Effector memory CD4-positive, alpha-beta T cell (primary cell): ENCODE measurements around the gene CAMK2A.

Experiments
- DNase-seq, 3 donors: peaks; one replicate each; pipeline ENCODE4 v3.0.0-alpha.2; 2020
- H3K27ac ChIP-seq: 2 replicates; pipeline ENCODE4 v1.7.0; 2013; ENCODE audit warnings: mild to moderate bottlenecking, low read length, moderate library complexity; ENCODE audit not compliant: insufficient read depth, poor library complexity, severe bottlenecking
- H3K27me3 ChIP-seq: replicated peaks from 2 replicates; pipeline ENCODE4 v1.7.0; 2013; ENCODE audit warnings: mild to moderate bottlenecking, low read length; ENCODE audit not compliant: insufficient read depth, control insufficient read depth, poor library complexity, severe bottlenecking
- H3K36me3 ChIP-seq: 2 replicates; pipeline ENCODE4 v1.7.0; 2013; ENCODE audit warnings: mild to moderate bottlenecking, low read length, moderate library complexity; ENCODE audit not compliant: control insufficient read depth, insufficient read depth
- H3K4me1 ChIP-seq: 2 replicates; pipeline ENCODE4 v1.7.0; 2013; ENCODE audit warnings: low read length, mild to moderate bottlenecking; ENCODE audit not compliant: control insufficient read depth, insufficient read depth, poor library complexity, severe bottlenecking
- H3K4me3 ChIP-seq: 2 replicates; pipeline ENCODE4 v1.7.0; 2013; ENCODE audit warnings: low read length, low read depth, mild to moderate bottlenecking; ENCODE audit not compliant: insufficient read depth, poor library complexity, severe bottlenecking
- H3K9me3 ChIP-seq: 2 replicates; pipeline ENCODE4 v1.7.0; 2013; ENCODE audit warnings: mild to moderate bottlenecking, low read length, moderate library complexity; ENCODE audit not compliant: control insufficient read depth

CAMK2A gene

GRCh38 chr5:150190503-150190979 lies 99.0 kb downstream of the CAMK2A start:
- no peak for DNase-seq
- no peak overlapping the region for H3K4me3 ChIP-seq
- H3K27ac ChIP-seq, result no peak overlapping the region
- no peaks in the 10 kb centered on the region for H3K9me3 ChIP-seq
- H3K4me1 ChIP-seq, result no peaks in the 10 kb centered on the region
- H3K36me3 ChIP-seq, result no peaks in the 10 kb centered on the region
- no peaks in the 10 kb centered on the region for H3K27me3 ChIP-seq

GRCh38 chr5:150189728-150190502 lies 99.7 kb downstream of the CAMK2A start, which contains the start of gene SLC6A7:
TSS of gene SLC6A7 (plus strand) at chr5:150190062. CDS start at chr5:150190328, 266 bp downstream.
- Histone ChIP-seq H3K4me3 (no peak within 1 kb of the TSS), H3K9me3 (no peaks in the 10 kb centered on the region), H3K27ac (no peak within 1 kb of the TSS), H3K36me3 (no peaks in the 10 kb centered on the region), H3K4me1 (no peaks in the 10 kb centered on the region), H3K27me3 (no peaks in the 10 kb centered on the region)
- no peak for DNase-seq

GRCh38 chr5:150189326-150189725 lies 100.2 kb downstream of the CAMK2A start:
- no peaks in the 10 kb centered on the region for H3K27me3 ChIP-seq

GRCh38 chr5:150188146-150188842 lies 101.3 kb downstream of the CAMK2A start:
- DNase-seq, result no peak
- no peaks in the 10 kb centered on the region for H3K36me3 ChIP-seq
- no peaks in the 10 kb centered on the region for H3K4me1 ChIP-seq
- H3K27ac ChIP-seq, result no peak overlapping the region
- no peaks in the 10 kb centered on the region for H3K9me3 ChIP-seq
- no peak overlapping the region for H3K4me3 ChIP-seq
- H3K27me3 ChIP-seq, result no peaks in the 10 kb centered on the region

More at GRCh38 chr5:150189326-150189725, 100.2 kb downstream of the CAMK2A start:
- no peak for DNase-seq
- no peak overlapping the region for H3K4me3 ChIP-seq
- no peak overlapping the region for H3K27ac ChIP-seq
- H3K4me1 ChIP-seq, result no peaks in the 10 kb centered on the region
- H3K9me3 ChIP-seq, result no peaks in the 10 kb centered on the region
- no peaks in the 10 kb centered on the region for H3K36me3 ChIP-seq

GRCh38 chr5:150186897-150187296 lies 102.7 kb downstream of the CAMK2A start:
- DNase-seq, result no peak
- H3K4me1 ChIP-seq, result no peaks in the 10 kb centered on the region
- no peak overlapping the region for H3K27ac ChIP-seq
- H3K9me3 ChIP-seq, result no peaks in the 10 kb centered on the region
- H3K4me3 ChIP-seq, result no peak overlapping the region
- no peaks in the 10 kb centered on the region for H3K27me3 ChIP-seq
- no peaks in the 10 kb centered on the region for H3K36me3 ChIP-seq

- no peaks in the 10 kb centered on the region for H3K27me3 ChIP-seq
- no peak overlapping the region for H3K4me3 ChIP-seq
- H3K36me3 ChIP-seq, result no peaks in the 10 kb centered on the region
- no peaks in the 10 kb centered on the region for H3K9me3 ChIP-seq
- no peaks in the 10 kb centered on the region for H3K4me1 ChIP-seq
- DNase-seq, result no peak
- no peak overlapping the region for H3K27ac ChIP-seq
Measured at GRCh38 chr5:150186137-150186536, 103.4 kb downstream of the CAMK2A start.

- Histone ChIP-seq H3K27me3 (no peaks in the 10 kb centered on the region), H3K27ac (no peak overlapping the region), H3K36me3 (no peaks in the 10 kb centered on the region), H3K4me1 (no peaks in the 10 kb centered on the region), H3K4me3 (no peak overlapping the region), H3K9me3 (no peaks in the 10 kb centered on the region)
- DNase-seq, result no peak
Measured at GRCh38 chr5:150184990-150185912, 104.3 kb downstream of the CAMK2A start.

- DNase-seq, result no peak
- H3K4me1 ChIP-seq, result no peaks in the 10 kb centered on the region
- no peak overlapping the region for H3K27ac ChIP-seq
- no peaks in the 10 kb centered on the region for H3K9me3 ChIP-seq
- no peak overlapping the region for H3K4me3 ChIP-seq
- no peaks in the 10 kb centered on the region for H3K27me3 ChIP-seq
- H3K36me3 ChIP-seq, result no peaks in the 10 kb centered on the region
Measured at GRCh38 chr5:150184006-150184405, 105.6 kb downstream of the CAMK2A start.

- DNase-seq, result no peak
- H3K27me3 ChIP-seq, result no peaks in the 10 kb centered on the region
Measured at GRCh38 chr5:150183436-150183835, 106.1 kb downstream of the CAMK2A start.

More at GRCh38 chr5:150183436-150183835, 106.1 kb downstream of the CAMK2A start:
- Histone ChIP-seq H3K27ac (no peak overlapping the region), H3K36me3 (no peaks in the 10 kb centered on the region), H3K9me3 (no peaks in the 10 kb centered on the region), H3K4me1 (no peaks in the 10 kb centered on the region), H3K4me3 (no peak overlapping the region)
